ENCODE results near the gene CTSF. TPM values are rescaled to one million over a fixed set of nuclear protein-coding genes. Genes with fewer than 3 reads are reported as not detected.
"Not testable (repeated sequence)": the region's sequence is repeated elsewhere in the genome, so short reads cannot be mapped to it uniquely, and the experiment has no call there.

CTSF gene
- total and polyA plus RNA-seq, 2 donors (not counting 1 experiment from before 2014, with no cell fraction given) = 16.6 to 20.9 TPM

GRCh38 chr11:66589315-66589714 is 20.9 kb upstream of the CTSF start:
- peaks cover 28% of the 10 kb centered on the region for H3K79me2 ChIP-seq (ENCODE audit: control insufficient read depth, insufficient read depth, low read length)
- H3K27me3 ChIP-seq (replicated peaks in 1 of 4; ENCODE audit: control extremely low read depth in 1 of 4, control insufficient read depth in 3 of 4, insufficient read depth in 4 of 4, low read length in 3 of 4); H3K4me2 ChIP-seq (replicated peaks; ENCODE audit: low read depth, low read length, poor library complexity, severe bottlenecking); H4K20me1 ChIP-seq (ENCODE audit: control insufficient read depth, insufficient read depth, low read length, poor library complexity, severe bottlenecking); H3K27ac Mint-ChIP-seq; H3K4me3 ChIP-seq (ENCODE audit: control extremely low read depth in 1 of 5, extremely low read depth in 1 of 5, insufficient read depth in 1 of 5, low read depth in 2 of 5, low read length in 4 of 5); H3K27me3 Mint-ChIP-seq; intact Hi-C loops (cut with micrococcal nuclease); H3K9me3 ChIP-seq (ENCODE audit: control extremely low read depth in 1 of 3, control insufficient read depth in 2 of 3, insufficient read depth in 1 of 3, low read length in 2 of 3); H3K4me3 Mint-ChIP-seq; POLR2A ChIA-PET; H2AFZ ChIP-seq (ENCODE audit: insufficient read depth, low read depth, low read length, poor library complexity, severe bottlenecking); H3K27ac ChIP-seq (ENCODE audit: low read length in 2 of 2); H3K9me3 Mint-ChIP-seq (ENCODE audit: insufficient read depth); H3K36me3 ChIP-seq (replicated peaks in 1 of 2; ENCODE audit: control extremely low read depth in 1 of 2, control insufficient read depth in 1 of 2, extremely low read depth in 1 of 2, insufficient read depth in 2 of 2, low read length in 1 of 2); DNase-seq; ATAC-seq (ENCODE audit: low read depth); H3K9ac ChIP-seq (ENCODE audit: low read length): not testable (repeated sequence)
- peaks cover 19% of the 10 kb centered on the region for H3K4me1 Mint-ChIP-seq
- CTCF ChIA-PET = interaction anchor here (1.1 to 3.3 kb wide), 3 partner anchors 10 to 89 kb away, joined by 3 to 11 read pairs (median 10); partner anchors contain the start of gene RBM4B
- WGBS (ENCODE audit: insufficient coverage) = 70% methylated on average over 2 of the region's 2 CpGs
- H3K4me1 ChIP-seq (ENCODE audit: control insufficient read depth in 2 of 2, insufficient read depth in 2 of 2, low read length in 2 of 2) = peaks cover 14 to 18% of the 10 kb centered on the region in 2 donors

GRCh38 chr11:66586136-66586535 is 17.7 kb upstream of the CTSF start:
- Histone ChIP-seq H3K4me2 (replicated peaks; ENCODE audit: low read depth, low read length, poor library complexity, severe bottlenecking) (no peak overlapping the region), H2AFZ (ENCODE audit: insufficient read depth, low read depth, low read length, poor library complexity, severe bottlenecking) (no peak overlapping the region), H3K27ac (ENCODE audit: low read length in 2 of 2) (no peak overlapping the region), H3K4me3 (ENCODE audit: control extremely low read depth in 1 of 5, extremely low read depth in 1 of 5, insufficient read depth in 1 of 5, low read depth in 2 of 5, low read length in 4 of 5) (no peak overlapping the region), H3K79me2 (ENCODE audit: control insufficient read depth, insufficient read depth, low read length) (no peaks in the 10 kb centered on the region), H4K20me1 (ENCODE audit: control insufficient read depth, insufficient read depth, low read length, poor library complexity, severe bottlenecking) (no peaks in the 10 kb centered on the region), H3K27me3 (replicated peaks in 1 of 4; ENCODE audit: control extremely low read depth in 1 of 4, control insufficient read depth in 3 of 4, insufficient read depth in 4 of 4, low read length in 3 of 4) (peaks cover 0 to 4% (median 0%) of the 10 kb centered on the region in 4 experiments), H3K9ac (ENCODE audit: low read length) (no peak overlapping the region), H3K9me3 (ENCODE audit: control extremely low read depth in 1 of 3, control insufficient read depth in 2 of 3, insufficient read depth in 1 of 3, low read length in 2 of 3) (peaks cover 3 to 14% (median 5%) of the 10 kb centered on the region in 3 donors), H3K4me1 (ENCODE audit: control insufficient read depth in 2 of 2, insufficient read depth in 2 of 2, low read length in 2 of 2) (no peaks in the 10 kb centered on the region), H3K36me3 (replicated peaks in 1 of 2; ENCODE audit: control extremely low read depth in 1 of 2, control insufficient read depth in 1 of 2, extremely low read depth in 1 of 2, insufficient read depth in 2 of 2, low read length in 1 of 2) (no peaks in the 10 kb centered on the region)
- Mint-ChIP-seq H3K9me3 (ENCODE audit: insufficient read depth) (peaks cover 3% of the 10 kb centered on the region), H3K27me3 (no peaks in the 10 kb centered on the region), H3K4me1 (no peaks in the 10 kb centered on the region), H3K27ac (no peak overlapping the region), H3K4me3 (no peak overlapping the region)
- ChIA-PET POLR2A (interaction anchor here (0.6 kb wide), 2 partner anchors 9 to 59 kb away, joined by 4 to 5 read pairs; no protein-coding TSS in a partner anchor), CTCF (interaction anchor here (0.6 to 12.2 kb wide), 2 partner anchors 52 to 94 kb away, joined by 3 to 301 read pairs; partner anchors contain the start of genes RBM4 and RBM4B)
- DNase-seq = no peak
- TF ChIP-seq CTCF (IDR thresholded peaks at IDR 0.05) = no peak
- no peak for TF ChIP-seq EZH2 (IDR thresholded peaks at IDR 0.05; ENCODE audit: borderline replicate concordance, insufficient read depth, low read depth, low read length, poor library complexity, severe bottlenecking)
- intact Hi-C loops (cut with micrococcal nuclease) = no loop called here
- ATAC-seq (ENCODE audit: low read depth) = no peak
- WGBS (ENCODE audit: insufficient coverage) = 58% methylated on average over 2 of the region's 2 CpGs

- H3K4me1 ChIP-seq (ENCODE audit: control insufficient read depth in 2 of 2, insufficient read depth in 2 of 2, low read length in 2 of 2); H4K20me1 ChIP-seq (ENCODE audit: control insufficient read depth, insufficient read depth, low read length, poor library complexity, severe bottlenecking); H3K4me3 Mint-ChIP-seq; H3K27me3 Mint-ChIP-seq; H3K36me3 ChIP-seq (replicated peaks in 1 of 2; ENCODE audit: control extremely low read depth in 1 of 2, control insufficient read depth in 1 of 2, extremely low read depth in 1 of 2, insufficient read depth in 2 of 2, low read length in 1 of 2); H3K4me1 Mint-ChIP-seq; ATAC-seq (ENCODE audit: low read depth); DNase-seq; H3K79me2 ChIP-seq (ENCODE audit: control insufficient read depth, insufficient read depth, low read length); H3K27ac ChIP-seq (ENCODE audit: low read length in 2 of 2); H3K9me3 Mint-ChIP-seq (ENCODE audit: insufficient read depth); H3K4me3 ChIP-seq (ENCODE audit: control extremely low read depth in 1 of 5, extremely low read depth in 1 of 5, insufficient read depth in 1 of 5, low read depth in 2 of 5, low read length in 4 of 5); H3K27me3 ChIP-seq (replicated peaks in 1 of 4; ENCODE audit: control extremely low read depth in 1 of 4, control insufficient read depth in 3 of 4, insufficient read depth in 4 of 4, low read length in 3 of 4); H3K27ac Mint-ChIP-seq; intact Hi-C loops (cut with micrococcal nuclease); H3K9ac ChIP-seq (ENCODE audit: low read length); H3K4me2 ChIP-seq (replicated peaks; ENCODE audit: low read depth, low read length, poor library complexity, severe bottlenecking); H2AFZ ChIP-seq (ENCODE audit: insufficient read depth, low read depth, low read length, poor library complexity, severe bottlenecking): not testable (repeated sequence)
- no CpG with 5 or more reads among the region's 1 CpG for WGBS (ENCODE audit: insufficient coverage)
- ChIA-PET POLR2A (interaction anchor here (1.0 kb wide), 1 partner anchor 31 kb away, joined by 4 read pairs; the partner anchor contains the start of gene RBM14), CTCF (interaction anchor here (0.8 to 12.2 kb wide), 2 partner anchors 94 to 146 kb away, joined by 3 to 301 read pairs; partner anchors contain the start of gene RBM4B)
- peaks cover 3 to 14% (median 5%) of the 10 kb centered on the region in 3 donors for H3K9me3 ChIP-seq (ENCODE audit: control extremely low read depth in 1 of 3, control insufficient read depth in 2 of 3, insufficient read depth in 1 of 3, low read length in 2 of 3)
Observed at GRCh38 chr11:66585447-66585846, 17.0 kb upstream of the CTSF start.
